GM21717 (cell line): Measurements from ENCODE around the gene DCBLD2.

Experiments used
- ATAC-seq: cut with Tn5 transposase; IDR thresholded peaks from one replicate; pipeline ENCODE4 v1.9.1; 2021; ENCODE audit warnings: mild to moderate bottlenecking, moderate library complexity; ENCODE audit not compliant: unreplicated experiment

DCBLD2 gene

DNA sequence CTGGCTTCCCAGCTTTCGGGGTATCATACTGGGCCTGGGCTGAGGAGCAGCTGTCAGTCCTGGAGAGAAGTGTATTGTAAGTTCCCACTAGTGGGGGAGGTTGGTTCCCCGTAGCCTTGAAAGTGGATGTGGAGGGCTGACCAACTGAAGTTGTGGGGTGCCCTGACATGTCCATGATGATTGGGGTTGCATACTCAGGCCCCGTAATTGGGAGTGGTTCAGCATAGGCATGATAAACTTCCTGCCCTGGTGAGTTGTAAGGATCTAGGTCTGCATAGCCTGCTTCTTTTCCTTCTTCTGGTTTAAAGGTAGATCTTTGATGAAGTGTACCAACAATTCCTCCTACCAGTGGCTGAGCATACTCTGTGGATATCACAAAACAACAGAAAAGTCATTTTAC lies 102.0 kb downstream of the DCBLD2 start:
- no peak for ATAC-seq

DNA sequence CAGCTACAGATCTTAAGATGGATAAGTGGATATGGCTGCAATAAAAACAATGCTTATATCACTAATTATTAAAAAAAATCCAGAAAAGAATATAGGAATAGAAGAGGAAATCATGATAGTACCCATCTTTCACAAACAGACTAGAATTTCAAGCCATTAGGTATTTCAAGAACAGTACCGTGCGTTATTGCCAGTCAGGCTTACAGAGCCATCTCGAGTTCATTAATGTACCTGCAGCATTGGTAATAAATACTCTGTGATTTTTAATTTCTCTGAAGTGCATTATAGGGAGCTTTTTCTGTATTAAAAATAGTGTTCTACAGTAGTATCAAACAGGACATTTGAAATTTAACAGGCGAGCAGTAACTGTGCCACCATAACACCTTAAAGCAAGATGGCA lies 102.7 kb downstream of the DCBLD2 start:
- ATAC-seq = no peak

GRCh38 chr3:98797905-98798304 lies 103.6 kb downstream of the DCBLD2 start:
- no peak for ATAC-seq

DNA sequence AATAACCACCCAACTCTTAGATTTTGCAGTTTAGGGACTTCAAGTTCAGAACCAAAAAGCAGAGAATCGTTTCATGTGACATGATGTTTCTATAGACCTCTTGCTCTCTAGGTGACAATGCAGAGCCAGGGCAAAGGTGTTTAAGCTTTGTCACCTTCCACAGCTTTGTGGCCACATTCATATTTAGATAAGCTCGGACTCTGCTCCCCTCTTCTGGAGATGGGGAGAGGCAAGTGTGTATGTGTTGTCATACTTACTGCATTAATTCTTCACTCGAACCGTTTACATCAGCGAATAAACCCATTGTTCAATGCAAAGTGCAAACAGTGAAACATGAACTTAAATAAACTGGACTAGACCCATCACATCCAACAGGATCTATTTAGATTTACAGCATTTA lies 105.2 kb downstream of the DCBLD2 start:
- ATAC-seq = no peak

DNA sequence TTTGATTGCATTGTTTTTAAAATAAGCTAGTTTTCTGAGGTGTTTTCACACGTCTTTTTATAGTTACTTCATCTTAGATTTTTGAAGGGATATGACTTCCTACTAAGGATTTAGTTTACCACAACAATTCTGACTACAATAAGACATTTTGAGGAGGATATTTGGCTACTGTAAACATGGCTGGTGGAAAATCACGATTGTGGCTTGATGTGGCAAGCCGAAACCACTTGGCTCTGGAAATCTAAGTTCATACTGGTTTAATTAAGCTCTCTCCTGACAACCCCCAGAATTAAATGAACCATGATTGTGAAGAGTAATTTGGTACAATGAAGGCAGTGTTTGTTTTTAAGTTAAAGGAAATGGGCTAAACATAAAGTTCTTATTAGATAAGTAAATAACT lies 107.5 kb downstream of the DCBLD2 start:
- ATAC-seq = no peak

DNA sequence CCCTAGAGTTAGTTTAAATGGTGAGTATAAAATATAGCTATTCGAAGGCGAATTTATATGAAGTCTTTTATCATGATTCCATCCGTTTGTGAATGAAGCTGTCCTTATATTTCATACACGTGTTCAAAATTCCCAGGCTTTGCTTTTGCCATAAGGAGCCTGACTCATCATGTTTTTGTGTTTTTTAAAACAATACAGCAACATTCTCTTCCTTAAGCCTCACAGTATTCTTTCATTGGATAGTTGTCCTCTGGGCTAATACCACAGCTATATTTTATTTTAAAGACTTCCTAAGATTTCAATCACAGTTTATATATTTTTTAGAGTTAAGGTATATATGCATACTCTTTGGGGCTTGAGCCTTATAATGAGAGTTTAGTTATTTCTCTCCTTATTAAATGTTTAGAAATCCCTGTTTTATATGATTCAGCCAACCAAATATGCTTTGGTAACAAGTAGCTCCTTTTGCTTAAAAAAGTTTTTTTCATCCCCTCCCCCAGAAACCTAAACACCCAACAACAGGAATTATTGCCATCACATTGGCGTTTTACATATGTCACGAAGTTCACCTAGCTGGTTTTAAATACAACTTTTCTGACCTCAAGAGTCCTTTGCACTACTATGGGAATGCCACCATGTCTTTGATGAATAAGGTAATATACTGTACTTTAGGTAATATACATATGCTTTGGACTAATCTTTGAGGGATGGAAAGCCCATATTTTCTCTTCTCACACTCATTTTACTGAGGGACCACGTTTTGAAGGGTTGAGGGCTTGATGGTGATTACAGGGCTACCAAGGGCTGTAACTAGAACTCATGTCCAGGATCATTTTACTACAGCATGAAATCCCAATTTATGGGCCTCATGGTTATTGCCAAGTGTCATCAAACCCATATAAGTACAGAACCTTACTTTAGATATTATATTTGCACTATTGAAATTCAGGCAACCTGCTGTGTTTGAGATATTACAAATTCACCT lies 109.9 kb downstream of the DCBLD2 start:
- no peak for ATAC-seq

DNA sequence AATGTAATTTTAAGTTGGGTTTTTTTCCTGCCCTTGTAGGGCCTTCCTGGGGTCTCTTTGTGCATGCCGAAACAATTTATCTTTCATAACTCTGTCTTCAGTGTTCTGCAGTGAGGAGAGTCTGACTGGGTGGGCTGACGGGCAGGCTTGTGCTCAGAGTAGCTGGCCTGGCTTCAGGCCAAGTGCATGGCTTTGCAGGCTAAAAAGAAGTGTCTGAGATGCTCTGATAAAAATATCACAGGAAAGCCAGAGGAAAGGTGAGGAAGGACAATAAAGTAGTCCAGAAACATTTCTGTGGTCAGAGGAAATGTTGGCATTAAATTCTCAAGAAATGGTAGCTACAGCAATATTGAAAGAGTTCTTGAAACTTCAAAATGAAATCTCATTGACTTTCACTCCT lies 112.8 kb downstream of the DCBLD2 start:
- ATAC-seq = no peak

- no peak for ATAC-seq
Observed at GRCh38 chr3:98787181-98787580, 114.3 kb downstream of the DCBLD2 start.

GRCh38 chr3:98786364-98787006 lies 115.0 kb downstream of the DCBLD2 start:
- ATAC-seq = no peak

- no peak for ATAC-seq
Observed at GRCh38 chr3:98784666-98785600, 116.6 kb downstream of the DCBLD2 start.

GRCh38 chr3:98784042-98784441 lies 117.5 kb downstream of the DCBLD2 start:
- no peak for ATAC-seq

DNA sequence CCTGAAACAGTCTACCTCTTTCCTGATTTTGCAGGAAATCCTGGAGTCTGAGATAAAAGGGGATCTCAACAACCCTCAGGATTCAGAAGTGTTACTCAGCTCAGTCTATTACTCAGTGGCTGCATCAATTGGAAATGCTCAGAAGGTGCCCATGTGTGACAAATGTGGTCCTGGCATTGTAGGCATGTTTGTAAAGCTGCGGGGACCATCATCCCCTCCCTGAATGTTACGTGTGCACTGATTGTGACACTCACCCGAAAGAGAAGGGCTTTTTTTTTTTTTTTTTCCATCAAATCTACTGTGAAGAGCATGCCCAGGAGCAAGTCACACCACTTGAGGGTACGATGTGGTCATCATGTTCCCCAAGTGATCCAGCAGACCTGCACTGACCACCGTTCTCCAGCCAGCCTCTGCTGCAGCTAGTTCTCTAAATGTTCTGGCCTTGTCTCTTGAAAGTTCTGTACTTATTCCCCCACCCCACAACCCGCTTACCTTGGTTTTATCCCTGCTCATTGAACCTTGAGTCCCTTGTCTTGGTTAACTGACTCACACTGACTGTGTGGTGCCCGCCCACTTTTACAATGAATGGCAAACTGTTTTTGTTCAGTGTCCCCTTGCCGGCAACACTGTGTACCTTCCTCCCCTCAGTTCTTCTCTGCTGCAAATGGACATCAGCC lies 118.5 kb downstream of the DCBLD2 start:
- ATAC-seq = no peak

DNA sequence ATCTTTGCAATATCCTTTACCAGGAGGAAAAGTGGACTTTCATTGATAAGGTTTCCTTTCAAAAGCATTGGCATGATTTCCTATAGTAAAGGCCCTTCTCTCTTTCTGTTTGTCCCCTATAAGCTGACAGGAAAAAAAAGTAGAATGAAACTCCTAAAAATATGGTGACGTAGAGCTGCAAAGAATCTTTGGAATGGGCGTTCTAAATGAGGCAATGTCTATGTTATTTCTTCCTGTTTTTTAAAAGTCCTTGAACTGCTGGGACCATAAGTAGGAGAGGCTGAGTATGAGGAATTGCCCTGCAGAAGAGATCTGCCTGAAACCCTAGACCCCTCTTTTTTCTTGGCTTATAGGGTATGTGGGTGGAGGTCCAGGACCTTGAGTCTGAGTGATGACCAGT lies 121.2 kb downstream of the DCBLD2 start:
- ATAC-seq = no peak

DNA sequence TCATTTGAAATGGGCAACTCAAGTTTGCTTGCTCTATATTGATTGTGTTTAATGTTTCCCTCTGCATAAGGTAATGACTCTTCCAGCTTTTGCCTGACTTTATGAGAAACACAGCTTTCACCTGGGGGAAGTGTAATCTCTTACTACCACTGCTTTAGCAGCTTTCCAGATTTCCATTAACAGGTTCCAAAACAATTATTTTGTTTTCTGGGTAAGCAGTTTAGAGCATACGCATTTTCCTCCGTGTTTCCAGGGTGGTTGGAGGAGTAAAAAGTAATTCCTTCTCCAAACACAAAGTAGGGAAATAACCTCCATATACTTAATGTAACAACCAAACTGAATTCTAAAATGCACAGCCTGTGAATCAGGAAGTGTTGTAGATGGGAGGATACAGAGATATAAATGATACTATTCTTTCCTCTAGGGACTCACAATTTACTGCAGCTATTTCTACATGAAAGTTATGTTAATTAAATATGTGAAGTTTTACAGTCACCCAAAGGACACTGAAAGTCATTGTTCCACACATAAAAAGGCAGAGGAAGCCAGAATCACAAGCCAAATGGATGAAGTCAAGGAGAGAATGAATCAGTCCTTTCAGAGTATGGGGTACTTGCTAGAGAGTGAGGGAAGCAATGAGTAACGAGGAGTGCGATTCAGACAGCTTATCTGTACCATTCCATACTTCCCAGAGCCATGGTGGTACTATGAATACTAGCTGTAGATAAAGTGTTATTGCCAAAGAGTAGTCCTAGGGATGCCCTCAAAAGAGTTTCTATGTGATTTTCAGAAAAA lies 121.8 kb downstream of the DCBLD2 start:
- no peak for ATAC-seq

DNA sequence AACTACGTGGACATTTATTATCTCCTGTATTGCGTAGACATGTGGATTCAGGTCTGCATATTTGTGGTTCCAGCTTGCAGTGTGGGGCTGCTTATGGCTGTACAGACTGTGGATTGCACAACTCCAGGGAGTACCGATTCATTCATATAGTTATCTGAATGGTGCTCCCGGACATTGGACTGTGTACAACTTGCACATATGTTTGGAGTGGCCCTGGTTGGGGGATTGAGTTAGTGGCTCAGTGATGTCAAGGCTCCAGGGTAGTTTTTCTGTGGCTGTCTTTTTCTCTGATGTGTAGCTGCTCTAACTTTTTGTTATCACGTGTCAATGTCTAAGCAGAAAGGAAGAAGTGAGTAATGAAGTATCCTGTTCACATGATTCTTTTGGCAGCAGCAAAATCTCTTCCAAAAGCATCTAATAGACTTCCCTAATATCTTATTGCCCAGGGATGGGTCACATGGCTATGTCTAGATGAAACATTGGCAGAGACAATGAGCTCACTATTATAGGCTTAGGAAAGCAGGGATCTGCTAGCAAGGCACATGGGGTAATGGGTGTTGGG lies 122.6 kb downstream of the DCBLD2 start:
- ATAC-seq = no peak

DNA sequence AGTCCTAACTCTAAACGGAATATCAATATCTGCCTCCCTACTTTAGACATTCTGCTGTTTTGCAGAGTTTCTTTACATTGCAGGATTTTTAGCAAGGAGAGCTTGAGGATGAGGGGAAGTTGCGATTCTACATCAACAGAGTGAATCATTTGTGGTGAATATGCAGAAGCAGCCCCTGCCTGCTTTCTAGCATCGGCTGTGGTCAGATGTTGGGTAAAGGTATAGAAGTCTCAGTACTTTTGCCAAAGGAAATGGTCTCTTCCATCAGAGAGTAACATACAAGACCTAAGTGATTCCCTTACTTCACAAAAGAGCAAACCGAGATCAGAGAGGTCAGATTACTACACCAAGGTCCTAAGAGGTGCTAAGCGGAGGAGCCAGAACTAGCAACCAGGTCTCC lies 123.1 kb downstream of the DCBLD2 start:
- no peak for ATAC-seq

GRCh38 chr3:98777801-98778220 lies 123.7 kb downstream of the DCBLD2 start:
- ATAC-seq = no peak

- no peak for ATAC-seq
Observed at GRCh38 chr3:98777286-98777685, 124.2 kb downstream of the DCBLD2 start.

DNA sequence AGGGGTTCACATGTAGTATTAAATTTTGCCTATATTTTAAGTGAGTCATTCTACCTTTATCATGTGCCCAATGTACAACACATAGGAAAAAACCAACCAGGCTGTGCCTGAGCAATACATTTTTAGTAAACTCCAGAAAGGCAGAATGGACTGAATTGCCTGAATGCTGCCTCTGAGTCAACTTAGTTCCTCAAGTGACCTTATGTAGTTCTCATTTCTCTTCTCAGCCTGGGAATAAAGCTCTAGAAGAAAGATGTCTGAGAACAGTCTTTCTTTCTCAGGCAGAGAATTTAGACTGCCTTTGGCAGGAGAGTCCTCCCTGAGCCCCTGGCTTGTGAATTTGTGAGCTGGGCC lies 125.4 kb downstream of the DCBLD2 start:
- ATAC-seq = no peak
